ENCODE results near the gene FREY1.

FREY1 gene

GRCh38 chr11:45933846-45934579 is 26.9 kb upstream of the FREY1 start:
- H3K4me1 Mint-ChIP-seq, result peaks cover 26% of the 10 kb centered on the region
- no peak for DNase-seq (ENCODE audit: low spot score in 2 of 2)
- no peak overlapping the region for H3K4me3 Mint-ChIP-seq
- no peak overlapping the region for H3K27ac Mint-ChIP-seq (ENCODE audit: low read depth)
- ATAC-seq (replicated peaks; ENCODE audit: extremely low read depth, poor library complexity, severe bottlenecking), result no peak
- no peaks in the 10 kb centered on the region for H3K27me3 Mint-ChIP-seq
- no peaks in the 10 kb centered on the region for H3K9me3 Mint-ChIP-seq
- peaks cover 53% of the 10 kb centered on the region for H3K36me3 Mint-ChIP-seq (ENCODE audit: insufficient read depth)

GRCh38 chr11:45933131-45933831 is 26.2 kb upstream of the FREY1 start:
- H3K27ac Mint-ChIP-seq (ENCODE audit: low read depth), result no peak overlapping the region
- ATAC-seq (replicated peaks; ENCODE audit: extremely low read depth, poor library complexity, severe bottlenecking), result no peak

GRCh38 chr11:45932217-45932616 is 25.1 kb upstream of the FREY1 start:
- H3K4me1 Mint-ChIP-seq, result peaks cover 32% of the 10 kb centered on the region
- DNase-seq (ENCODE audit: low spot score in 2 of 2), result no peak
- H3K9me3 Mint-ChIP-seq, result no peaks in the 10 kb centered on the region
- no peaks in the 10 kb centered on the region for H3K27me3 Mint-ChIP-seq
- peaks cover 46% of the 10 kb centered on the region for H3K36me3 Mint-ChIP-seq (ENCODE audit: insufficient read depth)
- peak overlapping the region; percentile 38 for H3K4me3 Mint-ChIP-seq
- ATAC-seq (replicated peaks; ENCODE audit: extremely low read depth, poor library complexity, severe bottlenecking), result no peak
- H3K27ac Mint-ChIP-seq (ENCODE audit: low read depth), result no peak overlapping the region

More at GRCh38 chr11:45933131-45933831, 26.2 kb upstream of the FREY1 start:
- no peaks in the 10 kb centered on the region for H3K9me3 Mint-ChIP-seq
- H3K4me3 Mint-ChIP-seq, result no peak overlapping the region
- peaks cover 51% of the 10 kb centered on the region for H3K36me3 Mint-ChIP-seq (ENCODE audit: insufficient read depth)
- H3K27me3 Mint-ChIP-seq, result no peaks in the 10 kb centered on the region
- DNase-seq (ENCODE audit: low spot score in 2 of 2), result no peak
- peaks cover 26% of the 10 kb centered on the region for H3K4me1 Mint-ChIP-seq

- Mint-ChIP-seq H3K4me1 (peaks cover 34% of the 10 kb centered on the region), H3K9me3 (no peaks in the 10 kb centered on the region)
Observed at GRCh38 chr11:45931739-45932138, 24.7 kb upstream of the FREY1 start.

GRCh38 chr11:45930951-45931570 is 24.0 kb upstream of the FREY1 start:
- ATAC-seq (replicated peaks; ENCODE audit: extremely low read depth, poor library complexity, severe bottlenecking), result no peak
- no peak for DNase-seq (ENCODE audit: low spot score in 2 of 2)
- H3K27ac Mint-ChIP-seq (ENCODE audit: low read depth), result peak overlapping the region; percentile 91
- no peaks in the 10 kb centered on the region for H3K9me3 Mint-ChIP-seq
- peak overlapping the region; percentile 38 for H3K4me3 Mint-ChIP-seq
- H3K4me1 Mint-ChIP-seq, result peaks cover 34% of the 10 kb centered on the region
- H3K27me3 Mint-ChIP-seq, result no peaks in the 10 kb centered on the region
- peaks cover 44% of the 10 kb centered on the region for H3K36me3 Mint-ChIP-seq (ENCODE audit: insufficient read depth)

More at GRCh38 chr11:45931739-45932138, 24.7 kb upstream of the FREY1 start:
- Mint-ChIP-seq H3K27me3 (no peaks in the 10 kb centered on the region), H3K27ac (ENCODE audit: low read depth) (peak overlapping the region; percentile 91), H3K4me3 (peak overlapping the region; percentile 38), H3K36me3 (ENCODE audit: insufficient read depth) (peaks cover 46% of the 10 kb centered on the region)
- DNase-seq (ENCODE audit: low spot score in 2 of 2), result no peak
- no peak for ATAC-seq (replicated peaks; ENCODE audit: extremely low read depth, poor library complexity, severe bottlenecking)

GRCh38 chr11:45930031-45930794 is 23.1 kb upstream of the FREY1 start:
- Mint-ChIP-seq H3K9me3 (no peaks in the 10 kb centered on the region), H3K36me3 (ENCODE audit: insufficient read depth) (peaks cover 39% of the 10 kb centered on the region), H3K27ac (ENCODE audit: low read depth) (peak overlapping the region; percentile 91), H3K4me3 (peak overlapping the region; percentile 79), H3K4me1 (peaks cover 34% of the 10 kb centered on the region), H3K27me3 (no peaks in the 10 kb centered on the region)
- peak; percentile 87 for ATAC-seq (replicated peaks; ENCODE audit: extremely low read depth, poor library complexity, severe bottlenecking)
- peak; percentile 31 to 48 for DNase-seq (ENCODE audit: low spot score in 2 of 2)

- H3K36me3 Mint-ChIP-seq (ENCODE audit: insufficient read depth), result peaks cover 32% of the 10 kb centered on the region
- H3K27ac Mint-ChIP-seq (ENCODE audit: low read depth), result peak overlapping the region; percentile 91
- peak overlapping the region; percentile 79 for H3K4me3 Mint-ChIP-seq
- H3K27me3 Mint-ChIP-seq, result no peaks in the 10 kb centered on the region
- ATAC-seq (replicated peaks; ENCODE audit: extremely low read depth, poor library complexity, severe bottlenecking), result no peak
- peak in 1 of 2 donors; percentile 12 for DNase-seq (ENCODE audit: low spot score in 2 of 2)
- H3K4me1 Mint-ChIP-seq, result peaks cover 34% of the 10 kb centered on the region
- H3K9me3 Mint-ChIP-seq, result no peaks in the 10 kb centered on the region
Observed at GRCh38 chr11:45929486-45930030, 22.5 kb upstream of the FREY1 start.

- no peak for ATAC-seq (replicated peaks; ENCODE audit: extremely low read depth, poor library complexity, severe bottlenecking)
- peaks cover 41% of the 10 kb centered on the region for H3K4me1 Mint-ChIP-seq
- H3K27me3 Mint-ChIP-seq, result no peaks in the 10 kb centered on the region
- no peaks in the 10 kb centered on the region for H3K9me3 Mint-ChIP-seq
- peak overlapping the region; percentile 65 for H3K27ac Mint-ChIP-seq (ENCODE audit: low read depth)
- peak in 1 of 2 donors; percentile 11 for DNase-seq (ENCODE audit: low spot score in 2 of 2)
- peaks cover 30% of the 10 kb centered on the region for H3K36me3 Mint-ChIP-seq (ENCODE audit: insufficient read depth)
- no peak overlapping the region for H3K4me3 Mint-ChIP-seq
Observed at GRCh38 chr11:45928535-45929215, 21.6 kb upstream of the FREY1 start.

- ATAC-seq (replicated peaks; ENCODE audit: extremely low read depth, poor library complexity, severe bottlenecking) (no peak), DNase-seq (ENCODE audit: low spot score in 2 of 2) (no peak)
- peaks cover 41% of the 10 kb centered on the region for H3K4me1 Mint-ChIP-seq
- H3K4me3 Mint-ChIP-seq, result no peak overlapping the region
- H3K9me3 Mint-ChIP-seq, result no peaks in the 10 kb centered on the region
- no peaks in the 10 kb centered on the region for H3K27me3 Mint-ChIP-seq
- H3K27ac Mint-ChIP-seq (ENCODE audit: low read depth), result peak overlapping the region; percentile 83
- peaks cover 23% of the 10 kb centered on the region for H3K36me3 Mint-ChIP-seq (ENCODE audit: insufficient read depth)
Observed at GRCh38 chr11:45927684-45928413, 20.8 kb upstream of the FREY1 start.

- H3K9me3 Mint-ChIP-seq, result no peaks in the 10 kb centered on the region
- DNase-seq (ENCODE audit: low spot score in 2 of 2), result no peak
- H3K4me3 Mint-ChIP-seq, result no peak overlapping the region
- peaks cover 41% of the 10 kb centered on the region for H3K4me1 Mint-ChIP-seq
- peak overlapping the region; percentile 83 for H3K27ac Mint-ChIP-seq (ENCODE audit: low read depth)
- peaks cover 18% of the 10 kb centered on the region for H3K36me3 Mint-ChIP-seq (ENCODE audit: insufficient read depth)
- no peak for ATAC-seq (replicated peaks; ENCODE audit: extremely low read depth, poor library complexity, severe bottlenecking)
- H3K27me3 Mint-ChIP-seq, result no peaks in the 10 kb centered on the region
Observed at GRCh38 chr11:45927332-45927683, 20.2 kb upstream of the FREY1 start.

GRCh38 chr11:45926536-45927331 is 19.7 kb upstream of the FREY1 start:
- H3K4me3 Mint-ChIP-seq, result no peak overlapping the region
- H3K4me1 Mint-ChIP-seq, result peaks cover 40% of the 10 kb centered on the region
- ATAC-seq (replicated peaks; ENCODE audit: extremely low read depth, poor library complexity, severe bottlenecking) (no peak), DNase-seq (ENCODE audit: low spot score in 2 of 2) (no peak)
- peaks cover 12% of the 10 kb centered on the region for H3K36me3 Mint-ChIP-seq (ENCODE audit: insufficient read depth)
- H3K9me3 Mint-ChIP-seq, result no peaks in the 10 kb centered on the region
- no peaks in the 10 kb centered on the region for H3K27me3 Mint-ChIP-seq
- H3K27ac Mint-ChIP-seq (ENCODE audit: low read depth), result peak overlapping the region; percentile 83
